AG09309 (cell line): Measurements from ENCODE around the gene C5.

Experiments used
- DNase-seq: peaks from one replicate; pipeline ENCODE4 v3.0.0-alpha.2; 2010; ENCODE audit warnings: low read depth
- H3K4me3 ChIP-seq: 2 replicates; pipeline ENCODE4 v1.5.1; 2011; ENCODE audit warnings: mild to moderate bottlenecking, low read depth, low read length, moderate library complexity; ENCODE audit not compliant: control insufficient read depth
- CTCF ChIP-seq: IDR thresholded peaks from 2 replicates; pipeline ENCODE4 v1.5.1; 2011; ENCODE audit warnings: mild to moderate bottlenecking, low read depth, low read length, inconsistent platforms; ENCODE audit not compliant: insufficient read depth, control insufficient read depth; ENCODE audit errors: missing control alignments

The C5 gene

GRCh38 chr9:120936764-120937122 is 113.3 kb downstream of the C5 start:
- no peak for DNase-seq
- H3K4me3 ChIP-seq = no peak overlapping the region
- no peak for TF ChIP-seq CTCF

GRCh38 chr9:120936011-120936763 is 113.9 kb downstream of the C5 start:
- TF ChIP-seq CTCF = peak; percentile 97
- peak; percentile 80 for DNase-seq
- peak overlapping the region; percentile 50 for H3K4me3 ChIP-seq

GRCh38 chr9:120935383-120935857 is 114.7 kb downstream of the C5 start:
- no peak for TF ChIP-seq CTCF
- no peak overlapping the region for H3K4me3 ChIP-seq
- DNase-seq = peak; percentile 80

GRCh38 chr9:120934281-120934680 is 115.8 kb downstream of the C5 start:
- TF ChIP-seq CTCF = no peak
- H3K4me3 ChIP-seq = no peak overlapping the region
- DNase-seq = no peak

- no peak for DNase-seq
- no peak for TF ChIP-seq CTCF
- no peak overlapping the region for H3K4me3 ChIP-seq
These were observed 116.6 kb downstream of the C5 start for GRCh38 chr9:120933310-120934055.

- DNase-seq = no peak
- no peak for TF ChIP-seq CTCF
- H3K4me3 ChIP-seq = no peak overlapping the region
These were observed 117.8 kb downstream of the C5 start for GRCh38 chr9:120932086-120932823.
